GM18873 (cell line): ENCODE data around the gene TPTE2.
"Not testable (repeated sequence)": the region's sequence is repeated elsewhere in the genome, so short reads cannot be mapped to it uniquely, and the experiment has no call there.

Source experiments
- ATAC-seq: cut with Tn5 transposase; IDR thresholded peaks from one replicate; pipeline ENCODE4 v1.9.1; 2021; ENCODE audit warnings: mild to moderate bottlenecking, moderate library complexity, moderate number of reproducible peaks; ENCODE audit not compliant: unreplicated experiment, low FRiP score

The TPTE2 gene

DNA sequence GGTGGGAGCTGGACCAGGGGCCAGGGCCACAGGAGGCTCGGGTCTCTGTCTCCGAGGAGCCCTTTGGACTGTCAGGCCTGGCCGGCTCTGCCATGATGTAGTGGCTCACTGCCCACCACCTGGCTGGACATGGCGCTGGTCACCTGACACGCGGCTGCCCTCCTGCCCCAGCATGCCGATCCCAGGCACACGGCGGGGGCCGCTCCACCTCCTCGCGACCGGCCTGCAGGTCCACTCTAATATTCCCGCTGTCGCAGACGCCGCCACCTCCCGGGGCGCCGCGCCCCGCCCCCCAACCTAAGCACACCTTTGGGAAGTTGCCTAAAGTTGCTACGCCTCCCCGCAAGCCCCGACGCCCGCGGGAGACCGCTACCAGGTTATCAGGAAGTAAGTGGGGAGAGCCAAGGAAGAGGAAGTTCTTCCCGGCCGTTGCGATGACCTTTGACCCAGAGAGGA lies at the start of gene TPTE2:
Gene TPTE2, minus strand, starts transcription at position 406 of the 456 bp plus-strand sequence. CDS start 58,298 bp downstream, outside the sequence.
- ATAC-seq, result not testable (repeated sequence)

DNA sequence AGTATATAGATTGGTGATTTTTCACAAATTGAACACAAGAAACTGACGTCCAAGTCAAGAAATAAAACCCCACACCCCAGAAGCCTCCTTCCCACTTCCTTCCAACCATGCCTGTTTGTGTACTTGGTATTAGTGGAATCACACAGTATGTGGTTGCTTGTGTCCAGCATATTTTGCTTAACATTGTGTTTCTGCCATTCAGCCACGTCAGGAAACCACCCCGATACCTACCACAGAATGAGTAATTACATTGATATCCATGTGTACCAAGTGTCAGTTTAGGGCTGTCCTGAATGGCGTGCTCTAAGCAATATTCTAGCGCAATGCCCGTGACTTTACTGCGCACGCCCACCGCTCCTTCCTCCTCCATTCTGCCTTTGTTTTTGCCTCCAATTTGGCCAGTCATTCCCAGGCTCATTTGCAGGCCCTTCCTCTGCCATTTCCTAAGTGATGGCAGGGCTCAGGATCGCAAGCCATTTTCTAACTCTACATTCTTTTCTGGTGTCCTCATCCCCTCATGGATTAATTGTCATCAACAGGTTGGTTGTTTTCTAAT lies 46.3 kb upstream of the TPTE2 start:
- ATAC-seq, result no peak

DNA sequence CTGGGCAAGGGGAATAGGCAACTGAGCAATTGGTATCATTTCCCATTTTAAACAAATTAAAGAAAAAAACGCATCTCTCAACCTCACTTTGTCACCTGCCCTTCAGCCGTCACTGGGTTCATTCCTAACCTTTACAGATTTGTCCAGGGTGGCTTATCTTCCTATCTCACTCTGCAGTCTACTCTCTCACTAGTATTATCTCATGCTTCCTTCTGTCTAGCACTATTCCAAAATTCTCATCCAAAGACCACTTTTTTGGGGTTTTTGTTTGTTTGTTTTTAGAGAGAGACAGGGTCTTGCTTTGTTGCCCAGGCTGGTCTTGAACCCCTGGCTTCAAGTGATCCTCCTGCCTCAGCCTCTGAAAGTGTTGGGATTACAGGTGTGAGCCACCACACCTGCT lies 45.4 kb upstream of the TPTE2 start:
- ATAC-seq, result no peak

DNA sequence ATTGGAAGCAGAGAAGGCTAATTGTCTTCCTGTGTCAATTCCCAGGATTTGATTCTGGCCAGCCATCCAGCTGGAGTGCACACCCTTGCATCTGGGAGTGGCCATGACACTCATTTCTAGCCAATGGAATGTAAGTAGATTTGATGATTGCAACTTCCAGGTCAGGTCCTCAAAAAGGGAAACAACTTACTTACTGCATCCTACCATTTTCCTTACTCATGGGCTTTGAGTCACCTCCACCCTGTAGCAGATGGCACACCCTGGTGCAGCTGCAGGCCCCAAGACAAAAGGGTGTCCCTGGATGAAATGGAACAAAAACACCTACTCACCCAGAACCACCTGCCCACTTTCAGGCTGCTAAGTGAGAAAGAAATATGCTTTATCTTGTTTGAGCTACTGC lies 44.8 kb upstream of the TPTE2 start:
- ATAC-seq, result no peak

DNA sequence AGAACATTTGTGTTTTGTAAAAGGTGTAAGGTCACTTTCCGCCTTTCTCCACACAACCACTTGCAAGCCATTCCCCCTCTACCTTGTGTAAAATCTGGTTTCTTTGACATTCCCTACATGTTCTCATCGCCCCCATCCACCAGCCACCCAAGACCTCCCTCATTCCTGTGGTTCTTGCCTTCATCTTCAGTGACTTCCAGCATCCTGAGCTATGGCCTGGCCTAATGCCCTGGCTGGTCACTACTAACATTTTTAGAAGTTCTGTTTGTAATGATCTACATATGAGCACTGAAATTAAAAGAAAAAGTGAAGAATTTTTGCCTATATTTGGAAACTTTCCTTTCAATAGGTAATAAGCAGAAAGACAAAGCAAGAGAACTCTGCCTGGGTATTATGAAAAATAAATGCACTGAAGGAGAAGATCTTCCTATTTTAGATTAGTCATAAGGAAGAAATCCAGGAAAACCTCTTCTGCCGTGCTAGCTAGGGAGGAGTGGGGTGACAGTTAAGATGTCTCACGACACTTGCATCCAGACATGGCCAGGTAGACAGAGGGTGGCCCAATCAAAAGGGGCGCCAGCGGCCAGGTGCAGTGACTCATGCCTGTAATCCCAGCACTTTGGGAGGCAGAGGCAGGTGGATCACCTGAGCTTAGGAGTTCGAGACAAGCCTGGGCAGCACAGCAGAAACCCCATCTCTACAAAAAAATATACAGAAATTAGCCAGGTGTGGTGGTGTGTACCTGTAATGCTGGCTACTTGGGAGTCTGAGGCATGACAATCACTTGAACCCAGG lies 44.0 kb upstream of the TPTE2 start:
- no peak for ATAC-seq

DNA sequence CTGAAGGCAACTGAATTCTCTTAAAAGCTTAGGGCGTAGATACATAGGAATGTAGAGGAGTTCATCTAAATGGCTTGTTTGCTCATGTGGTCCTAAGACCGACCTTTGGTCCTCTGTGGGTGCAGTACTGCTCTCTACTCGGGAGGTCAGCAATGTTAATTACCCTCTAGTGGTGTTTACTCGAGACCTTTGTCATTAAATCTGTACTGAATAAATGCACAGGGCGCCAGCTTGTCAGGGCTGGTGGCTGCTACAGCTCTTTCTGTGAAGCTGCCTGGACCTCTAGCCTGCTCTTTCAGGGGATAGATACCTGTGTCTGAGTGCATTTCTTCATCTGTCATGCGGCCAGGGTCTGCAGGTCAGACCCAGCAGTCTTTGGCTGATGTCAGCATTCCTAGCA lies 43.0 kb upstream of the TPTE2 start:
- ATAC-seq, result no peak

DNA sequence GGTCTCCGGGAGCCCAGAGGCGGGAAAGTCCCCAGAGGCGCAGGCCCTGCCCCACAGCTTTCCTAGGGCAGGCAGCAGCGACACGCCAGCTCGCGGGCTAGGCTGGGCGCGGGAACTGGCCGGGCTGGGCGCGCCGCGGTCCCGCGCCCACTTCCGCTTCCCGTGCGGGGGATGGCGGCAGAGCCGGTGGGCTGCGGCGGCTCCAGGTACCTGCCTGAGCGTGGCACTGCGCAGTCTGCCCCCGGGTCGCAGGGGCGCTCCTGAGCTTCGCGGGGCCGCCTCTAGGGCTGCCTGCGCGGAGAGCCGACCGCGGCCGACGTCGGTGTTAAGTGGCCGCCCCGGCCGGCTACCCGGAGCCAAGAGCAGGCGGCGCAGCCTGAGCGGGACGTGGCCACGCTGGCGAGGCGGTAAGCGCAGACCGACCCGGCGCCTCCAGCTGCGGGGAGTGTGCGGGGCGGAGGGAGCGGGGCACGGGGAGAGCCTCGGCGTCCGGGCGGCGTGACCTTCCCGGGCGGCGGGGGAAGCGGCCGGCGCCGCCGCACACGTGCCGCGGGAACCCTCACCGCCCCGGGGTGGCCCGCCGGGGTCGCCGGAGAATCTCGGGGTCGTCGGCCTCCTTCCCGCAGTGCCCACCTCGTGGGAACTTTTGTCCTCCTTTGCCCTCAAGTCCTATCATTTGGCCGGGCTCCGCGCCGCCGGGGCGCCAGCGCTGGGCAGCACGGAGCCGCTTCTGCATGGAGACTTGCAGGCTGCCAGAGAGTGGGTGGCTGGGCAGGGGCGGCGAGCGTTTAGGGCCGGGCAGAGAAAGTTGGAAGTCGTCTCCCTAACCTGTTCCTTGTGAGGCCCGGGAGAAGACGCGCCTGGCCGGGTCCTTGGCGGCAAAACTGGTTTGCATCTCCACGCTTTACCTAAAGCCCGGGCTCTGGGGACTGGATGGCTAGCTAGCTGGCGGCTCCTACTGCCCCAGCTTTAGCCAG lies 40.7 kb upstream of the TPTE2 start:
- peak; percentile 82 for ATAC-seq

DNA sequence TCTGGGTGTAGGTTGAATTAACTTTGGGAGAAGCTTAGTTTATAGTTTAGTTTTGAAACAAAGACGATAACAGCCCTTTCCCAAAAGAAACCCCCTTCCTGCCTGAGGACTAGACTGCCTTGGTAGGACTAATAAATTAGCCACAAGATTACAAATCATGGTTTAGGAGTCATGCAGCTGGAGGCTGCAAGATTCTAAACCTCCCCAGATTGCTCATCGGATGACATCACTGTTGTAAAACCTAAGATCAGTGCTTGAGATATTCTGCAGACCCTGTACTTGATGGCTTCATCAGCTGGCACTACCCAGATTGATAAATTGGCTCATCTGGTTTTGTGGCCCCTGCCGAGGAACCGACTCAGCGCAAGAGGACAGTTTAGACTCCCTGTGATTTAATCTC lies 36.2 kb upstream of the TPTE2 start:
- no peak for ATAC-seq

DNA sequence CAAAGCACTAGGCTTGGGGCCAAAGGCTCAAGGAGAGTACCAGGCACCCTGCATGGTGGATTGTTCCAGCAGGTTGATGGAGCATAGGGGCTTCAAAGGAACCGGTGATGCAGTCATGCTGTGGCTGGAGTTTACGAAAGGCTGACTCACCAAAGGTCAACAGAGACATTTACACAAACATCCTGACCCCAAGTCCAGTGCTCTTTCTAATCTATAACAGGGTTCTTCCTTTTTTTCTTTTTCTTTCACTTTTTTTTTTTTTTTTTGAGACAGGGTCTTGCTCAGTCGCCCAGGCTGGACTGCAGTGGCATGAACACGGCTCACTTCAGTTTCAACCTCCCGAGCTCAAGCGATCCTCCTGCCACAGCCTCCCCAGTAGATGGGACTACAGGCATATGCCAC lies 35.6 kb upstream of the TPTE2 start:
- ATAC-seq, result no peak

DNA sequence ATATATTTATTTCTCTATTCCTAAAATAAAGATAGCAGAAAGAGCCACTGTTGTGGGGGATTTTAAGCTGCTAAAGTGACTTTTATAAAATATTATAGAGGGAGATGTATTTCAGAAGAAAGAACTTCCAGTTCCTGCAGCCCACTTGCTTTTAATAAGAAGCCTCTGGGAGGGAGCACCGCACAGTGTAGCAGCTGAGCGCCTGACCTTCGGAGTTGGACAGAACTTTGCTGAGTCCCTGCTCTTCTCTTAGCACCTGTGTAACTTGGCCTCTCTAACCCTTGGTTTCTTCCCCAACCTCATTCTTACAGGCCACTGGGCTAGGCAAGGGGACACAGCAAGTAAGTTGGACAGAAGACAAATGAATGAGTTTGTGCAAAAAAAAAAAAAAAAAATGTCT lies 34.8 kb upstream of the TPTE2 start:
- no peak for ATAC-seq

DNA sequence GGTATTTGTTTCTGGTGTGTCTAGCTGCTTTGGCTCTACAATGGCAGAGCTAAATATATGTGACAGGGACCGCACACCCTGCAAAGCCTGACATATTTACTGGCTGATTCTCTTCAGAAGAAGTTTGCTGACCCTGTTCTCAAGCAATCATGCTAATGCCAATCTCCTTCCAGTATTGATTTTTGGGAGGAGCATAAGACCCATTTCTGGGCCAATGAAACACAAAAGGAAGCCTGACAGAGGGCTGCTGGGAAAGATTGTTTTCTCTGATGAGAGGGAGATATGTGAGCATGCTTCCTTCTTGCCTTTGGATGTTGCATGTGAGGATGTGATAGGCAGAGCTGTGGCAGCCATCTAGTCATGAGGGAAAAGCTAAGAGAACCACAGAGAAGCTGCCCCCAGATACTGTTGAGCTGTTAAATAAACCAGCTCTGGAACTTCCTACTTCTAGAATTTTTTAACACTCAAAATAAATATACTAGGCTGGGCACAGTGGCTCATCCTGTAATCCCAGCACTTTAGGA lies 31.4 kb upstream of the TPTE2 start:
- no peak for ATAC-seq

DNA sequence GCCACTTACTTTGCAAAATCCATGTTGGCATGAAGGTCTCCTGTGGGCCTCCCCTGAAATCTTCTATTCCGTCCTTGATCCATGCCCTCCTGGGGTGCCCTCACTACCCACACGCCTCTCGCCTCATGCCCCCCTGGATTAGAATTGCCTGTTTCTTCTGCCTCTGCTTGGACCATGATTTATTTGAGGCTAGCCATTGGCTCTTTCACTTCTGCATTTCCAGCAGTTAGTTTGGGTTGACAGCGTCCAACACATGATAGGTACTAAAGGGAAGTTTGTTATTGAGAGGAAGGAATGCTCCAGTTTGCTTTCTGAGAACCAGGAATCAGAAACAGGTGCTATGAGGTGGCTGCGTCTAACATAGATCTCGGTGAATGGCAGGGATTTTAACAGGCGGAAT lies 30.5 kb upstream of the TPTE2 start:
- no peak for ATAC-seq

DNA sequence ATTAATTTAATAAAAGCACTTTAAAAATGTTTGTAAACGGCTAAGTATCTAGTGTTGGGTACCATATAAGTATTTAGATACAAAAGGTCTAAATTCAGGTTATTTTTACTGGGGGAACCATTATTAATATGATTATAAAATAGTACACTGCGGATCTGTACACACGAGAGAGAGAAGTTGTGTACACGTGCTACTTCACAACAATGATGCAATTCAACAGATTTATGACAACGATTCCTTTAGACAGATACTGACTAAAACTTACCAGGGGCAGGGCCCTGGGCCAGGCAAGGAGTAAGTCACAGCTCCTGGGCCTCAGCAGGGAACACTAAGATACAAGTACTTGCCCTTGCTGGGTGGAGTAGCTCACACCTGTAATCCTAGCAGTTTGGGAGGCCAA lies 29.1 kb upstream of the TPTE2 start:
- no peak for ATAC-seq

DNA sequence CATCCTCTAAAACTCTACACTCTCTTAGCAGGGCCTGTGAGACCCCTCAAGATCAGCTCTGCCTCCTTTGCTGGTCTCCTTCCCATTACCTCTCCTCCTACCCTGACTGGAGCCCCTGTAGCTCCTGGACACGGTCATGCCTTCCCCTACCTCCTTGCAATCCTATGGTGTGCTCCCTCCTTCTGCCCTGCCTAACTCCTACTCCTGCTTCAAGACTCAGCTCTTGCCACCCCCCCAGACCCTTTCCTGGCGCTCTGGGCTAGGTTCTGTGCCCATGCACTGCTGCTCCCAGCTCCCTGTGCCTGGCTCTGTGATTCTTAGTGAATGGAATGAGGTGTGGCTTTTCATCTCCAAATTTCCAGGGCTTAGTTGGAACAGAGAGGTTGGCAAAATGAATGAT lies 28.0 kb upstream of the TPTE2 start:
- no peak for ATAC-seq

DNA sequence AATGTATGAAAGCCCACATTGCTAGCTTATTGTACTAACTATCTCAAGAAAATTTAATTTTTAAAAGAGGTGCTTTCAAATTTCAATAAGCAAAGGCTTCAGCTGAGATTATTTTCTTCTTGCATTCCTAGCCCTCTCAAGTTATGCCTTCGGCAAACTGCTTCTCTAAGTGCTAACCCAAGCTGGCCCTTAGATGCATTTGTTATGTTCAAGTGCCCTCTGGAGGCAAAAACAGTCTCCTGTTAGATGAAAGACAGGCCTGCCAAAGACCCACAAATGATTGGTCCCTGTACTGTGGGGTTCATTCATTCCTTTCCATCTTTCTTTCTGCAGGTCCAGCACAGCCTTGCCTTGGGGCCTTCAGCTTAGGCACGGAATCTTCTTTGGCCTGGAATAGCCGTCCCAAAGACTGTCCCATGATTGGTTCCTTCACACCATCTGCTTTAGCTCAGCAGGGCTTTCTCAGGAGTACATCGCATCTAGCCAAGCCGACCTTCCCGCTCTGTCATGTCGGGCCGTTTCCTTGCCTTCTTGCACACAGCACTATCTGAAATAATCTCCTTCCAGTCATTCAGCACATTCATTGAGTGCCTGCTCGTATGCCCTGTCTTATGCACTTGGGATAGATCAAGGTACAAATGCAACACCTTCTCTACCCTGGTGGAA lies 26.4 kb upstream of the TPTE2 start:
- ATAC-seq, result peak; percentile 80

DNA sequence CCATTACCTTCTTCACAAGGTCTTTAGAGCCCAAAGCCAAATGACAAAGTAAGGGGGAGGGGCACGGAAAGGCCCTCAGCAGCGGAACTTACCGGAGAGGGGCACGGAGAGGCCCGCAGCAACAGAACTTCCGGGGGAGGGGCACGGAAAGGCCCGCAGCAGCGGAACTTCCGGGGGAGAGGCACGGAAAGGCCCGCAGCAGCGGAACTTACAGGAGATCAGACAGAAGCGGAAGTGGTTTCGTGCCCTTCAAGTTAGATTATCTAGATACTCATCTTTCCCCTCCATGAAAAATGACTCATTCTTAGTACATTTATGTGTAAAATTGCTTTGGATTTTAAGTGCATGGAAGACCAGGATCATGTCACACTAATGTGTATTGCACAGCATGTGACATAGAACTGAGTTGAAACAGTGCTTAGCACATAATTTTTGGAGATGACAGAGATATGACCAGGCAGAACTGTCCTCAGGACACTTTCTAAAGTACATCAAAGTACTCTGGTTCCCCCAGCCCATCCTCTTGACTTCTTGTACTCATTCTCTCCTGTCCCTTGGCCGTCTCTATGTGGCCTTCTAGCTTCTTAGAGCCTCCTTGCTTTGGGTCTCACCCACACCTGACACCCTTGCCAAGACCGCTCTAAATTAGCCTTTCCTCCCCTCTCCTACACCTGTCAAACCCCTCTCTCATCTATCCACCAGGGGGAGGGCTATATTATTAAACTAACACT lies 25.7 kb upstream of the TPTE2 start:
- ATAC-seq, result peak; percentile 77

DNA sequence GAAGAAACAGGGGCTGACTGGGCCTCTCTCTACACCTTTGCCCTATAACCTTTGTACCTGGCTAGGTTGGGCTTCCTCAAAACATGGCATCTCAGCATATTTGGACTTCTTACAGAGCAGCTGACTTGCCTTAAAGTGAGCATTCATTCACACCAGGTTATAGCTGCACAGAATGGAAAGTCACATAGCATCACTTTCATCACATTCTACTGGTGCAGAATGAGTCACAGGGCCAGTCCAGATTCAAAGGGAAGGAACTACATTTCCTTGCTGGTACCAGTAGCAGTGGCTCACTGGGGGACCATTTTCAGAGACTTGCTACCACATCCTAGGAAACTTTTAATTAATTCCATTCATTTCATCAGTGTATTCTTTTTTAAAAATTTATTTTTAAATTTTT lies 20.3 kb upstream of the TPTE2 start:
- no peak for ATAC-seq

DNA sequence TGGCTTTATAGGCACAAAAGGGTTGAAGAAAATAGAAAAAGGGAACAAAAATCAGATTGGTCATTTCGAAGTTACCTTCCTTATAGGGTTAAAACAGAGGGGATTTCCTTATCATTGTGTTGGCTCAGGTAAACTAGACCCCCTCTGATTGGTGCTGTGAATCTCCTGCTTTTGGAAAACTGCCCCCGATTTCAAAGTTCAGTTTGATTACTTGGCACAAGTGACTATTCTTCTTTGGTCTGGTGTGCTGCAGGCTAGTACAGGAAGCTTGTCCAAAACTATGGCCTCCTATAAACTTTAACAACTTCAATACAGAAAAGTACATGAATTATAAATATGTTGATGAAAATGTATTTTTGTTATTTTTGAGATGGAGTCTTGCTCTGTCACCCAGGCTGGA lies 13.9 kb upstream of the TPTE2 start:
- no peak for ATAC-seq

DNA sequence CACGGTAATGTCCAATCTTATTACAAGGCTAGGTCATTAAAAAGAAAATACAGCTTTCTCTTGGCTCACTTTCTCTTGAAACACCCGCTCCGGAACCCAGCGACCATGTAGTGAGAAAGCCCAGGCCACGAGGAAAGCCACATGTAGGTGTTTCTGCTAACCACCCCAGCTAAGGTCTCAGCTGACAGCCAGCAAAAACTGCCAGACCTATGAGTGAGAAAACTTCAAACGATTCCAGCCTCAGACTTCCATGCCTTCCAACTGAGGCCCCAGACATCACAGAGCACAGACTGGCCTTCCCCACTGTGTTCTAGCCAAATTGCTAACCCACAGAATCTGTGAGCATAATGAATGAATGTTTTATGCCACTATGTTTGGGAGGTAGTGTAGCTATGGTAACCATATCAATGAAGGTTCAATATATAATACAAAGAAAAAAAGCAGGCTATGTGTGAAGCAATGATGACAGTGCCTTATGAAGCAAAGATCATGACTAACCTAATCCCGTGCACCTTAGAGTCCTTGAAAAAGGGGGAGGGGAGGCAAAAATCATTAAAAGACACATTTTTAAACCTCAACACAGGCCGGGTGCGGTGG lies 11.9 kb upstream of the TPTE2 start:
- ATAC-seq, result no peak
